Iris pigment epithelial cell (primary cell): Measurements from ENCODE around the gene MRPS7.

ENCODE experiments used
- DNase-seq: peaks from one replicate; pipeline ENCODE4 v3.0.0-alpha.2; 2011; ENCODE audit warnings: low read depth

MRPS7 gene

DNA sequence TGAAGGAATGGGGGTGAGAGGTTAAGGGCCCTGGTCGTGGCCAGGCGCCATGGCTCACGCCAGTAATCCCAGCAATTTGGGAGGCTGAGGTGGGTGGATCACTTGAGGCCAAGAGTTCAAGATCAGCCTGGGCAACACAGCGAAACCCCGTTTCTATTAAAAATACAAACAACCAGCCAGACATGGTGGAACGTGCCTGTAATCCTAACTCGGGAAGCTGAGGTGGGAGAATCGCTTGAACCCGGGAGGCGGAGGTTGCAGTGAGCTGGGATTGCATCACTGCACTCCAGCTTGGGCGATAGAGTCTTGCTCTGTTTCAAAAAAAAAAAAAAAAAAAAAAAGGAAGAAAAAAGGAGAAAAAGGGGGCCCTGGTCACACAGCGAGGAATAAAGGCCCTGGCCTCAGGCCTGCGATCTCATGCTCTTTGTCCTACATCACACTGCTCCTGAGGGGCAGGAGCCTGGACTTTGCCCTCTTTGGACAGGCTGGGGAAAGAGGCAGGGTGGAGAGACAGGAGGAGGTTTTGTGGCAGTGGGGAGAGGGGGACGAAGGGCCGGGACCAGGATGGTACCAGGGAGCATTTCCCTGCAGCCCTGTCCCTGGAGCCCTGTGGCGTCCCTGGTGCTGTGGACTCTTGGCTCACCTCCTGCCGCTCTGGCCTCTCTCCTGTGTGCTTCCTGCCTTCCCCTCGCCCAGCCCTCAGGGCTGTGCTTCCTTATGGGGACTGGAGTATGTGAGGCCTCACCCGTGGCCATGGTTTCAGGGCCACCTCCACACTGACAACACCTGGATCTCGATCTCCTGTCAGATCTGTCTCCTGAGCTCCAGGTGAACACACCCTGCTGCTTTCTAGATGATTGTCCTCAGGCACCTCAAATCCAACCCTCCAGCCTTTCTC lies 47.3 kb downstream of the MRPS7 start:
- no peak for DNase-seq

- DNase-seq, result peak; percentile 12
These were observed 52.4 kb downstream of the MRPS7 start for GRCh38 chr17:75313941-75314551.

DNA sequence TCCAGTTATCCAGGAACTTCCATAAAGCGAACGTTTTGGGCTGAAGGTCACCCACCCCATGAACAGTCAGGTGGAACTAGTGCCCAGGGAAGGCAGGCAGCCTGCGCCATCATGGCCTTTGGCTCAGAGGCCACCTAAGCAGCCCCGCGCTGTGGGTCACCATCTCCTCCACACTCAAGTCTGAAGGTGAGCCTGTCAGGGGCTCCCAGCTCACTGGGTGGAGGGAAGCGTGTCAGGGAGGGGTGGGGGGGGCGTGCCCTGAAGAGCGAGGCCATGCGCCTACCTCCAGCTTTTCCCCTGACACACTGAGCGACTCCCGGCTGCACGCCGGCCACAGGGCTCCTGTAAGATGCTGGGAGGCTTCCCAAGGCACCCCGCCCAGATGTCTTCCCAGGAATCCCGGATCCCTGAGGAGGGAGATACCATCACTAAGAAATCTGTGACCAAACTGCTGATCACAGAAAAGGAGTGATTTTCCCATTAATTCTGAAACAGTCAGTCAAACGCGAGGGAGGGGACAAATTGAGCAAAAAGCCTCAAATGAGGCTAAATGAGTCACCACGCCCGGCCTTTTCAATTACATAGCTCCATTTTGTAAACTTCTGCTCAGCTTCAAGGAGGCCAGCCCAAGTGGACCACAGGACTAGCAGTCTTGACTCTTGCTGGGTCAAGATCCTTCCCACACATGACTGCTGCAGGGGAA lies 54.0 kb downstream of the MRPS7 start:
- DNase-seq, result peak; percentile 27
